SU-DHL-6 (cell line): ENCODE measurements around the gene ACSL4.

ENCODE experiments used
- CTCF ChIP-seq: fragments of 200-600 bp; sonication (generic); IDR thresholded peaks from one replicate; pipeline ENCODE4 v1.5.1; 2017; ENCODE audit warnings: antibody characterized with exemption, mild to moderate bottlenecking, low read length, moderate library complexity; ENCODE audit not compliant: insufficient read depth, poor library complexity, severe bottlenecking
- EZH2phosphoT487 ChIP-seq: fragments of 200-600 bp; sonication (generic), shearing (Covaris generic); conservative IDR thresholded peaks from 2 replicates; pipeline ENCODE4 v1.6.1; 2018; ENCODE audit warnings: mild to moderate bottlenecking, antibody characterized with exemption, low read length, moderate library complexity, mixed read lengths

- TF ChIP-seq CTCF (no peak), EZH2phosphoT487 (no peak)
These were observed 53.2 kb downstream of the ACSL4 start for GRCh38 chrX:109679820-109680219.
